Lower lobe of right lung (tissue), 2 donors: Measurements from ENCODE around the gene CFAP54. TPM values are rescaled to one million over a fixed set of nuclear protein-coding genes. Genes with fewer than 3 reads are reported as not detected.

Experiments
- ATAC-seq, 2 donors: fragments of 200-7000 bp; cut with Tn5 transposase; one replicate each; pipeline ENCODE4 v1.9.1; 2020 to 2022; ENCODE audit warnings: mild to moderate bottlenecking in 2 of 2, moderate library complexity in 2 of 2
- DNase-seq: peaks from one replicate; pipeline ENCODE4 v3.0.0-alpha.2; 2020
- H3K27ac ChIP-seq: fragments of 200-600 bp; one replicate; pipeline ENCODE4 v1.8.0; 2022
- H3K27me3 ChIP-seq: fragments of 200-600 bp; one replicate; pipeline ENCODE4 v1.8.0; 2022; ENCODE audit warnings: low read depth
- H3K36me3 ChIP-seq: fragments of 200-600 bp; one replicate; pipeline ENCODE4 v1.8.0; 2022; ENCODE audit warnings: mild to moderate bottlenecking
- H3K4me1 ChIP-seq: fragments of 200-600 bp; one replicate; pipeline ENCODE4 v1.8.0; 2022
- H3K4me3 ChIP-seq: fragments of 200-600 bp; one replicate; pipeline ENCODE4 v1.8.0; 2022; ENCODE audit warnings: mild to moderate bottlenecking
- H3K9me3 ChIP-seq: fragments of 200-600 bp; one replicate; pipeline ENCODE4 v1.8.0; 2022
- CTCF ChIP-seq: fragments of 200-600 bp; IDR thresholded peaks from one replicate; pipeline ENCODE4 v1.8.0; 2022; ENCODE audit warnings: antibody characterized with exemption, mild to moderate bottlenecking
- intact Hi-C: fragments of 100-400 bp; cut with DNase I; formaldehyde crosslinking; loops from one replicate; pipeline ENCODE4 v1.11.0; 2022
- total RNA-seq: library from RNA; stranded (reverse); fragmentation: NEBNext Ultra II Directional; extraction: Animal tissue kit (Norgen Biotek cat#: 25700); gene quantifications from one replicate; pipeline ENCODE4 v1.2.1, GENCODE V29; 2021
- donor health status: DM: no; HTN: yes; CAD: no; lungs with severe emphysema.

Gene CFAP54
- total RNA-seq, 1 donor from 2014 or later, result 7.9 TPM

DNA sequence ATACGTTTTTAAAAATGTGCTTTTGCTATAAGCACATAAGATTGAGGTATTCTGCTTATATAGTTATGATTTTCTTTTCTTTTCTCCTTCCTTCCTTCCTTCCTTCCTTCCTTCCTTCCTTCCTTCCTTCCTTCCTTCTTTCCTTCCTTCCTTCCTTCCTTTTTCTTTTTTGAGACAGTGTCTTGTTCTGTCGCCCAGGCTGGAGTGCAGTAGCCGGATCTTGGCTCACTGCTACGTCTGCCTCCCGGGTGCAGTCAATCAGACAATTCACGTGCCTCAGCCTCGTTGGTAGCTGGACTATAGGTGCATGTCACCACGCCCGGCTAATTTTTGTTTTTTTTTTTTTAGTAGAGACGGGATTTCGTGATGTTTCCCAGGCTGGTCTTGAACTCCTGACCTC, 5.8 kb downstream of the CFAP54 start:
- H3K4me3 ChIP-seq, result no peak overlapping the region
- H3K27ac ChIP-seq, result no peak overlapping the region
- no peak for TF ChIP-seq CTCF
- peaks cover under 1% of the 10 kb centered on the region for H3K4me1 ChIP-seq
- no peak for ATAC-seq
- H3K36me3 ChIP-seq, result no peaks in the 10 kb centered on the region
- intact Hi-C loops, result no loop called here
- no peaks in the 10 kb centered on the region for H3K9me3 ChIP-seq
- no peaks in the 10 kb centered on the region for H3K27me3 ChIP-seq
- DNase-seq, result no peak

DNA sequence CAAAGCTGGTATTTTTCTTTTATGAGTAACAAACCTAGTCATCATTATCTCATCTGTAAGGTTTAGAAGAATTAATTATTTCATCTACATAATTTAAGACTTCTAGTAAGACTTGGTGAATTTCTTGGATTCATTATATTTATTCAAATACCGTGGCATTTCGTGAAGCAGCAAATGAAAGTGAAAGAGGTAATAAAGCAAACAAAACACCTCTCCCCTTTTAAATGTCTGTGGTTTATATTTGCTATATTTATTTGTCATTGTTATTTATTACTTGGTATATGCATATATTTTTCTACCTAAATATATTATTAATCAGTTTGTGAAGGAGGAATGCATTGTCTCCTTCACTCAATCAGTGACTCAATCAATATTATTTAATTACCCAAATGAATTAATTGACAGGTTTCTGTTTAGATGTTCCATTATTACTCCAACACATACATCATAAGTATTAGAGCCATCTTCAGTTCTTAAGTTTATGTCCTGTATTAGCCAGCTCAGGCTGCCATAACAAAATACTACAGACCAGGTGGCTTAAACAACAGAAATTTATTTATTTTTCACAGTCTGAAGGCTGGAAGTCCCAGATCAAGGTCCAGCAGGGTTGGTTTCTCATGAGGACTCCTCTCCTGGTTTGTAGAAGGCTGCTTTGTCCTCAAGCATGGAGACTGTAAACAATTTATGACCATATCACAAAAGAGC, 6.6 kb downstream of the CFAP54 start:
- TF ChIP-seq CTCF, result no peak
- Histone ChIP-seq H3K36me3 (no peaks in the 10 kb centered on the region), H3K4me1 (peaks cover 9% of the 10 kb centered on the region), H3K4me3 (no peak overlapping the region), H3K27me3 (no peaks in the 10 kb centered on the region), H3K9me3 (no peaks in the 10 kb centered on the region), H3K27ac (no peak overlapping the region)
- intact Hi-C loops, result no loop called here
- DNase-seq (no peak), ATAC-seq (no peak)

GRCh38 chr12:96496944-96497343, 7.6 kb downstream of the CFAP54 start:
- Histone ChIP-seq H3K36me3 (no peaks in the 10 kb centered on the region), H3K4me1 (peaks cover 18% of the 10 kb centered on the region), H3K4me3 (no peak overlapping the region), H3K27ac (no peak overlapping the region), H3K27me3 (no peaks in the 10 kb centered on the region), H3K9me3 (no peaks in the 10 kb centered on the region)
- intact Hi-C loops, result no loop called here
- TF ChIP-seq CTCF, result no peak
- no peak for ATAC-seq
- no peak for DNase-seq

DNA sequence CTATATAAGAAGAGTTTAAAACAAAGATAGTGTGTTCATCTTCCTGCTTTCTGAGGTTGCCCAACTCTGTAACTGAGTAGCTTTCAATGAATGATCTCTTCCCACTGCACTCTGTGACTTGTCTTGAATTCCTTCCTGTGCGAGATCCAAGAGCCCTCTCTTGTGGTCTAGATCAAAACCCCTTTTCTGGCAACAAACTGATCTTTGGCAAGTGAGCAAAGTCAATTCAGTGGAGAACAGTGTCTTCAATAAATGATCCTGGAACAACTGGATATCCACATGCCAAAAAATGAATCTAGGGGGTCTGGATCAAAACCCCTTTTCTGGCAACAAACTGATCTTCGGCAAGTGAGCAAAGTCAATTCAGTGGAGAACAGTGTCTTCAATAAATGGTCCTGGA, 8.5 kb downstream of the CFAP54 start:
- no peak overlapping the region for H3K4me3 ChIP-seq
- no peaks in the 10 kb centered on the region for H3K36me3 ChIP-seq
- DNase-seq (no peak), ATAC-seq (no peak)
- peaks cover 19% of the 10 kb centered on the region for H3K4me1 ChIP-seq
- no peak for TF ChIP-seq CTCF
- H3K27ac ChIP-seq, result no peak overlapping the region
- intact Hi-C loops, result no loop called here
- no peaks in the 10 kb centered on the region for H3K27me3 ChIP-seq
- no peaks in the 10 kb centered on the region for H3K9me3 ChIP-seq

DNA sequence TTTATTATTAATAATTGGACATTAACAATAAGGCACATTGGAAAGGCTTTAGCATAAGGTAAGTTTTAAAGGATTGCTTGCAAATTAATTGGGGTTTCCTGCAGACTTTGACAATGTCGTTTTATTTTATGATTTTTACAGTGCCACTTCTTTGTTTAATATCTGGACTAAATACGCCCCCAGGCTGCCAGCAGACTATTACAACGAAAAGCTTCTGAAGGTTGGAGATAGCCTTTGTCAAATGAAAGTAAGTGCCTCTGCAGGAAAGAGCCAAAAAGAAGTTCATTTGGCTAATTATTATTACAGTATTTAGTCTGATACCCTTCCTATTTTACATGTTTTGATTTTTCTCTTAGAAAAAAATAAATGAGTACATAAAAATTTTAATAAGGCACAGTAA, 11.3 kb downstream of the CFAP54 start:
- Histone ChIP-seq H3K27me3 (no peaks in the 10 kb centered on the region), H3K4me1 (peaks cover 19% of the 10 kb centered on the region), H3K27ac (peak overlapping the region; percentile 79), H3K36me3 (no peaks in the 10 kb centered on the region), H3K4me3 (no peak overlapping the region), H3K9me3 (no peaks in the 10 kb centered on the region)
- DNase-seq, result no peak
- ATAC-seq, result no peak
- no peak for TF ChIP-seq CTCF
- intact Hi-C loops, result no loop called here
